ENCODE data around the gene RAP1GDS1.
"Not testable (repeated sequence)": the region's sequence is repeated elsewhere in the genome, so short reads cannot be mapped to it uniquely, and the experiment has no call there.

Gene RAP1GDS1

GRCh38 chr4:98448908-98449307, 187.7 kb downstream of the RAP1GDS1 start:
- no peaks in the 10 kb centered on the region for H3K27me3 Mint-ChIP-seq (ENCODE audit: low read depth)

GRCh38 chr4:98452091-98452490, 190.9 kb downstream of the RAP1GDS1 start:
- DNase-seq (ENCODE audit: low spot score), result no peak
- Mint-ChIP-seq H3K4me3 (no peak overlapping the region), H3K27ac (no peak overlapping the region), H3K9me3 (peaks cover 38% of the 10 kb centered on the region), H3K27me3 (ENCODE audit: low read depth) (no peaks in the 10 kb centered on the region), H3K4me1 (ENCODE audit: low read depth) (peaks cover 39% of the 10 kb centered on the region), H3K36me3 (ENCODE audit: low read depth) (peaks cover 26% of the 10 kb centered on the region)

More at GRCh38 chr4:98448908-98449307, 187.7 kb downstream of the RAP1GDS1 start:
- Mint-ChIP-seq H3K9me3 (peaks cover 17% of the 10 kb centered on the region), H3K27ac (peak overlapping the region; percentile 19), H3K4me1 (ENCODE audit: low read depth) (peaks cover 51% of the 10 kb centered on the region), H3K36me3 (ENCODE audit: low read depth) (peaks cover 27% of the 10 kb centered on the region), H3K4me3 (peak overlapping the region; percentile 56)
- peak; percentile 18 for DNase-seq (ENCODE audit: low spot score)

- not testable (repeated sequence) for H3K27me3 Mint-ChIP-seq (ENCODE audit: low read depth); H3K27ac Mint-ChIP-seq; DNase-seq (ENCODE audit: low spot score); H3K4me3 Mint-ChIP-seq
- peaks cover 67% of the 10 kb centered on the region for H3K9me3 Mint-ChIP-seq
- H3K36me3 Mint-ChIP-seq (ENCODE audit: low read depth), result peaks cover 35% of the 10 kb centered on the region
- peaks cover 16% of the 10 kb centered on the region for H3K4me1 Mint-ChIP-seq (ENCODE audit: low read depth)
Measured at GRCh38 chr4:98457422-98457821, 196.2 kb downstream of the RAP1GDS1 start.

- H3K27ac Mint-ChIP-seq; H3K4me1 Mint-ChIP-seq (ENCODE audit: low read depth); H3K4me3 Mint-ChIP-seq; H3K27me3 Mint-ChIP-seq (ENCODE audit: low read depth); DNase-seq (ENCODE audit: low spot score): not testable (repeated sequence)
- Mint-ChIP-seq H3K36me3 (ENCODE audit: low read depth) (peaks cover 23% of the 10 kb centered on the region), H3K9me3 (peaks cover 38% of the 10 kb centered on the region)
Measured at GRCh38 chr4:98461121-98461865, 200.1 kb downstream of the RAP1GDS1 start.

- no peak overlapping the region for H3K4me3 Mint-ChIP-seq
- H3K27me3 Mint-ChIP-seq (ENCODE audit: low read depth), result no peaks in the 10 kb centered on the region
- no peak for DNase-seq (ENCODE audit: low spot score)
- H3K9me3 Mint-ChIP-seq, result peaks cover 32% of the 10 kb centered on the region
- no peak overlapping the region for H3K27ac Mint-ChIP-seq
- H3K36me3 Mint-ChIP-seq (ENCODE audit: low read depth), result peaks cover 19% of the 10 kb centered on the region
- H3K4me1 Mint-ChIP-seq (ENCODE audit: low read depth), result peaks cover 12% of the 10 kb centered on the region
Measured at GRCh38 chr4:98462487-98462886, 201.3 kb downstream of the RAP1GDS1 start.

- peaks cover 24% of the 10 kb centered on the region for H3K4me1 Mint-ChIP-seq (ENCODE audit: low read depth)
- H3K36me3 Mint-ChIP-seq (ENCODE audit: low read depth), result peaks cover 23% of the 10 kb centered on the region
- peak overlapping the region; percentile 72 for H3K4me3 Mint-ChIP-seq
- peaks cover 2% of the 10 kb centered on the region for H3K9me3 Mint-ChIP-seq
- DNase-seq (ENCODE audit: low spot score), result no peak
- H3K27ac Mint-ChIP-seq, result no peak overlapping the region
- H3K27me3 Mint-ChIP-seq (ENCODE audit: low read depth), result no peaks in the 10 kb centered on the region
Measured at GRCh38 chr4:98466868-98467599, 205.8 kb downstream of the RAP1GDS1 start.

- peak; percentile 70 for DNase-seq (ENCODE audit: low spot score)
- no peaks in the 10 kb centered on the region for H3K27me3 Mint-ChIP-seq (ENCODE audit: low read depth)
- H3K27ac Mint-ChIP-seq, result no peak overlapping the region
- no peaks in the 10 kb centered on the region for H3K9me3 Mint-ChIP-seq
- peak overlapping the region; percentile 72 for H3K4me3 Mint-ChIP-seq
- H3K4me1 Mint-ChIP-seq (ENCODE audit: low read depth), result peaks cover 26% of the 10 kb centered on the region
- peaks cover 28% of the 10 kb centered on the region for H3K36me3 Mint-ChIP-seq (ENCODE audit: low read depth)
Measured at GRCh38 chr4:98467627-98468072, 206.5 kb downstream of the RAP1GDS1 start.

- Mint-ChIP-seq H3K27me3 (ENCODE audit: low read depth) (no peaks in the 10 kb centered on the region), H3K9me3 (no peaks in the 10 kb centered on the region), H3K36me3 (ENCODE audit: low read depth) (peaks cover 33% of the 10 kb centered on the region), H3K4me3 (no peak overlapping the region), H3K27ac (no peak overlapping the region), H3K4me1 (ENCODE audit: low read depth) (peaks cover 27% of the 10 kb centered on the region)
- DNase-seq (ENCODE audit: low spot score), result no peak
Measured at GRCh38 chr4:98468709-98469108, 207.5 kb downstream of the RAP1GDS1 start.

- H3K27ac Mint-ChIP-seq, result no peak overlapping the region
Measured at GRCh38 chr4:98469771-98470170, 208.6 kb downstream of the RAP1GDS1 start.

GRCh38 chr4:98470366-98470765, 209.2 kb downstream of the RAP1GDS1 start:
- no peak for DNase-seq (ENCODE audit: low spot score)
- Mint-ChIP-seq H3K36me3 (ENCODE audit: low read depth) (peaks cover 47% of the 10 kb centered on the region), H3K9me3 (no peaks in the 10 kb centered on the region), H3K27ac (no peak overlapping the region), H3K4me1 (ENCODE audit: low read depth) (peaks cover 31% of the 10 kb centered on the region), H3K27me3 (ENCODE audit: low read depth) (no peaks in the 10 kb centered on the region), H3K4me3 (no peak overlapping the region)

More at GRCh38 chr4:98469771-98470170, 208.6 kb downstream of the RAP1GDS1 start:
- peaks cover 29% of the 10 kb centered on the region for H3K4me1 Mint-ChIP-seq (ENCODE audit: low read depth)
- no peak overlapping the region for H3K4me3 Mint-ChIP-seq
- no peaks in the 10 kb centered on the region for H3K27me3 Mint-ChIP-seq (ENCODE audit: low read depth)
- DNase-seq (ENCODE audit: low spot score), result no peak
- no peaks in the 10 kb centered on the region for H3K9me3 Mint-ChIP-seq
- peaks cover 41% of the 10 kb centered on the region for H3K36me3 Mint-ChIP-seq (ENCODE audit: low read depth)

- peaks cover 32% of the 10 kb centered on the region for H3K4me1 Mint-ChIP-seq (ENCODE audit: low read depth)
- H3K27ac Mint-ChIP-seq, result no peak overlapping the region
- no peak for DNase-seq (ENCODE audit: low spot score)
- H3K27me3 Mint-ChIP-seq (ENCODE audit: low read depth), result no peaks in the 10 kb centered on the region
- no peak overlapping the region for H3K4me3 Mint-ChIP-seq
- peaks cover 49% of the 10 kb centered on the region for H3K36me3 Mint-ChIP-seq (ENCODE audit: low read depth)
- H3K9me3 Mint-ChIP-seq, result no peaks in the 10 kb centered on the region
Measured at GRCh38 chr4:98470831-98471230, 209.6 kb downstream of the RAP1GDS1 start.

GRCh38 chr4:98473046-98473445, 211.9 kb downstream of the RAP1GDS1 start:
- H3K36me3 Mint-ChIP-seq (ENCODE audit: low read depth), result peaks cover 61% of the 10 kb centered on the region
- H3K27me3 Mint-ChIP-seq (ENCODE audit: low read depth), result no peaks in the 10 kb centered on the region
- H3K9me3 Mint-ChIP-seq, result no peaks in the 10 kb centered on the region
- peaks cover 32% of the 10 kb centered on the region for H3K4me1 Mint-ChIP-seq (ENCODE audit: low read depth)
- no peak for DNase-seq (ENCODE audit: low spot score)
- H3K4me3 Mint-ChIP-seq, result no peak overlapping the region
- no peak overlapping the region for H3K27ac Mint-ChIP-seq

GRCh38 chr4:98474408-98474844, 213.2 kb downstream of the RAP1GDS1 start:
- H3K27ac Mint-ChIP-seq, result no peak overlapping the region
- H3K4me1 Mint-ChIP-seq (ENCODE audit: low read depth), result peaks cover 41% of the 10 kb centered on the region
- H3K9me3 Mint-ChIP-seq, result no peaks in the 10 kb centered on the region
- DNase-seq (ENCODE audit: low spot score), result no peak
- no peak overlapping the region for H3K4me3 Mint-ChIP-seq
- no peaks in the 10 kb centered on the region for H3K27me3 Mint-ChIP-seq (ENCODE audit: low read depth)
- peaks cover 70% of the 10 kb centered on the region for H3K36me3 Mint-ChIP-seq (ENCODE audit: low read depth)

GRCh38 chr4:98476891-98477290, 215.7 kb downstream of the RAP1GDS1 start:
- Mint-ChIP-seq H3K9me3 (no peaks in the 10 kb centered on the region), H3K4me3 (no peak overlapping the region), H3K27me3 (ENCODE audit: low read depth) (no peaks in the 10 kb centered on the region), H3K4me1 (ENCODE audit: low read depth) (peaks cover 49% of the 10 kb centered on the region), H3K27ac (no peak overlapping the region), H3K36me3 (ENCODE audit: low read depth) (peaks cover 58% of the 10 kb centered on the region)
- no peak for DNase-seq (ENCODE audit: low spot score)
